ENCODE data around the gene SNAP91. TPM values are rescaled to one million over a fixed set of nuclear protein-coding genes. Genes with fewer than 3 reads are reported as not detected.

The SNAP91 gene
- total and polyA plus RNA-seq, 7 donors: 0.09 to 0.81 (median 0.51) TPM; not detected in 4

GRCh38 chr6:83600459-83600858 is 108.4 kb downstream of the SNAP91 start:
- intact Hi-C loops (cut with DNase I): no loop called here
- Histone ChIP-seq H3K4me1 (no peaks in the 10 kb centered on the region), H3K27me3 (ENCODE audit: insufficient read depth in 3 of 3, low read length in 2 of 3) (no peaks in the 10 kb centered on the region), H3K36me3 (ENCODE audit: insufficient read depth in 1 of 2, low read depth in 1 of 2) (no peaks in the 10 kb centered on the region), H3K9me3 (no peaks in the 10 kb centered on the region), H3K4me3 (no peak overlapping the region), H3K27ac (no peak overlapping the region)
- DNase-seq: no peak
- no peak for TF ChIP-seq CTCF (IDR thresholded peaks at IDR 0.05)
- ATAC-seq: no peak
- 95 to 97% (median 95%) methylated on average over 1 of the region's 1 CpG for WGBS, 3 donors

- DNase-seq: no peak
- Histone ChIP-seq H3K4me3 (no peak overlapping the region), H3K4me1 (no peaks in the 10 kb centered on the region), H3K9me3 (no peaks in the 10 kb centered on the region), H3K27me3 (ENCODE audit: insufficient read depth in 3 of 3, low read length in 2 of 3) (no peaks in the 10 kb centered on the region), H3K36me3 (ENCODE audit: insufficient read depth in 1 of 2, low read depth in 1 of 2) (no peaks in the 10 kb centered on the region), H3K27ac (no peak overlapping the region)
- intact Hi-C loops (cut with DNase I): no loop called here
- TF ChIP-seq CTCF (IDR thresholded peaks at IDR 0.05): no peak
- ATAC-seq: no peak
- 72 to 97% (median 80%) methylated on average over 1 of the region's 1 CpG for WGBS, 3 donors
These were observed 111.4 kb downstream of the SNAP91 start for GRCh38 chr6:83597511-83597910.

GRCh38 chr6:83597051-83597450 is 111.8 kb downstream of the SNAP91 start:
- no peaks in the 10 kb centered on the region for H3K4me1 ChIP-seq
- no peaks in the 10 kb centered on the region for H3K36me3 ChIP-seq (ENCODE audit: insufficient read depth in 1 of 2, low read depth in 1 of 2)
- H3K27ac ChIP-seq: no peak overlapping the region
- no peak for TF ChIP-seq CTCF (IDR thresholded peaks at IDR 0.05)
- no peaks in the 10 kb centered on the region for H3K9me3 ChIP-seq
- ATAC-seq (no peak), DNase-seq (no peak)
- no peaks in the 10 kb centered on the region for H3K27me3 ChIP-seq (ENCODE audit: insufficient read depth in 3 of 3, low read length in 2 of 3)
- H3K4me3 ChIP-seq: no peak overlapping the region
- intact Hi-C loops (cut with DNase I): no loop called here
- WGBS, 3 donors: 28 to 42% (median 35%) methylated on average over 1 of the region's 1 CpG

DNA sequence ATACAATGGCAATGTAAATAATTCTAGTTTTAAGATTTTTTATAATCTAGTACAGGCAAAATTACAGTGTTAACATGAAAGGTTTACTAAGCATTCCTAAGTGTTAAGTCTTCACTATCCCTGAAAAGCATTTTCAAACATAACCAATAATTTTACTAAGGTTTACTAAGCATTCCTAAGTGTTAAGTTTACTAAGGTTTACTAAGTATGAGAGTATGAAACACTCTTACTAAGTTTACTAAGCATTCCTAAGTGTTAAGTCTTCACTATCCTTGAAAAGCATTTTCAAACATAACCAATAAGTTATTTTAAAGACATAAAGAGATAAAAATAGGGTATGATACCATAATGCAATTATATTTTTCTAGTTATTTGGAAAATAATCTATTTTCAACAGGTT is 114.0 kb downstream of the SNAP91 start:
- H3K36me3 ChIP-seq (ENCODE audit: insufficient read depth in 1 of 2, low read depth in 1 of 2): no peaks in the 10 kb centered on the region
- TF ChIP-seq CTCF (IDR thresholded peaks at IDR 0.05): no peak
- ATAC-seq (no peak), DNase-seq (no peak)
- no peak overlapping the region for H3K27ac ChIP-seq
- no peaks in the 10 kb centered on the region for H3K9me3 ChIP-seq
- no peaks in the 10 kb centered on the region for H3K4me1 ChIP-seq
- no peaks in the 10 kb centered on the region for H3K27me3 ChIP-seq (ENCODE audit: insufficient read depth in 3 of 3, low read length in 2 of 3)
- intact Hi-C loops (cut with DNase I): no loop called here
- no peak overlapping the region for H3K4me3 ChIP-seq

DNA sequence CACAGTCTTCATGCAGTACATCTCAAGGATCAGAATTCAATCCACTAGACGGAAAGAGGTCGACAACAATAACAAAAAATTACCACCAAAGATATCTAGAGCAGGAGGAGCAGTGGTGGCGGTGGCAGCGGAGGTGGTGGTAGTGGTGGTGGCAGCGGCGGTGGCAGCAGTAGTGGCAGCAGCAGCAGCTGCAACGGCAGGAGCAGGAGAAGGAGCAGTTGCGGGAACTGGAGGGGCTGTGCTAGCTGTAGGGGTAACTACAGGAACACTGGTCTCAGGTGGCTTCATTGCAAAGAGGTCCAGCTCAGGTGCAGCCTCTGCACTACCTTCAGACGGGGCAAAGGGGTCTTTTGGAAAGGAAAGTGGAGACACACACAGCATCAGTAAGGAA is 115.5 kb downstream of the SNAP91 start:
- no peak for ATAC-seq
- no peak for DNase-seq
- 86 to 93% (median 90%) methylated on average over 9 of the region's 9 CpGs for WGBS, 3 donors
- Histone ChIP-seq H3K4me1 (no peaks in the 10 kb centered on the region), H3K27ac (no peak overlapping the region), H3K9me3 (no peaks in the 10 kb centered on the region), H3K36me3 (ENCODE audit: insufficient read depth in 1 of 2, low read depth in 1 of 2) (no peaks in the 10 kb centered on the region), H3K27me3 (ENCODE audit: insufficient read depth in 3 of 3, low read length in 2 of 3) (no peaks in the 10 kb centered on the region), H3K4me3 (no peak overlapping the region)
- intact Hi-C loops (cut with DNase I): no loop called here
- TF ChIP-seq CTCF (IDR thresholded peaks at IDR 0.05): no peak
